Stimulated activated CD4-positive, alpha-beta T cell treated with anti-CD3 and anti-CD28 coated beads, Interleukin-4, amount 100 ng/mL, for 48 hours (primary cell): ENCODE results near the gene EPOP.

ENCODE experiments used
- DNase-seq, 2 donors: peaks; one replicate each; pipeline ENCODE4 v3.0.0-alpha.2; 2020; ENCODE audit warnings: low read depth in 2 of 2

The EPOP gene

DNA sequence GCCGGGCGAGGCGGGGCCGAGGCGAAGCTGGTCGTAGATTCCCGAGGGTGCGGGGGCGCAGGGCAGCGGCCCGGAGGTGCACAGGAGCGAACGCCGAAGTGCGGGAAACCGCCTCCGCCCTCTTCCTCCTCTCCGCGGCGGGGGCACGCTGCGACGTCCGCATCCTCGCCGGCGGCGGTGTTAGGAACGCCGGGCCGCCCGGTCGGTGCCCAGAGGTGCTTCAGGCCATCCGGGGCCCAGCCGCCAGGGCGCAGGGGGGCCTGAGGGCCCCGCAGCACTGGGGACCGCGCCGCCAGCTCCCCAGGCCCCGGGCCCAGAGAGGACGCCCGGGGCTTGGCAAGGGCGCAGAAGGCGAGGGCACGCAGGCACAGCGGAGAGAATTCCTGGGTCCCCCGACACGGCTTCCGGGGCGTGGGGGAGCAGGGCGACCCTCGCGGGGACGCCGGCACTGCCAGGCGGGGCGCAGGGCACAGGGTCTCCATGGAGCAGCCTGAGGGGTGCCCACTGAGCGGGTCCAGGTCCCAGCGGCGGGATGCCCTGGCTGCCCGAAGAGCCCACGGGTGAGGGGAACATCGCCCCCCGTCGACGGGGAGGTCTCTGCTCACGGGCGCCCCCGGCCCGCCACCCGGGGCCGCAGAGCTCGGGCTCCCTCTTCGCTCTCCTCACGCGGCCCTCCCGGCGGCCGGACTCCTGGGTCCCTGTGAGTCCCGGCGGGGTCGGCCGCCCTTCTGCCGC, 576 bp downstream of the EPOP start:
- DNase-seq, result peak; percentile 21 to 30

DNA sequence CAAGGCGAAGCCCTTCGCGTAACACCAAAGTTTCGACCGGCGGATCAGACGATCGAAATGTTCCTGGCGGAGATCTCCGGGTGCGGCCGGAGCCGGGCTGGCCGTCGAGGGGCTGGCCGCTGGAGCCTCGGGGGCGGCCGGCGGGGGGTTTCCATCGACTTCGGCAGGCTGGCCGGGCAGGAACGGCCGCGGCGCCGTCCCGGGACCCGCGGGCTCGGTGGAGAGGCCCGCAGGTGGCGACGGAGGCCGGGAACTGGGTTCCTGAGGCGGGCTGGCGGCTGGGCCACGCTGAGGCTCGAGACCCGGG, 1.1 kb downstream of the EPOP start:
- no peak for DNase-seq

- DNase-seq, result no peak
Measured at GRCh38 chr17:38672788-38673706, 1.7 kb downstream of the EPOP start.

DNA sequence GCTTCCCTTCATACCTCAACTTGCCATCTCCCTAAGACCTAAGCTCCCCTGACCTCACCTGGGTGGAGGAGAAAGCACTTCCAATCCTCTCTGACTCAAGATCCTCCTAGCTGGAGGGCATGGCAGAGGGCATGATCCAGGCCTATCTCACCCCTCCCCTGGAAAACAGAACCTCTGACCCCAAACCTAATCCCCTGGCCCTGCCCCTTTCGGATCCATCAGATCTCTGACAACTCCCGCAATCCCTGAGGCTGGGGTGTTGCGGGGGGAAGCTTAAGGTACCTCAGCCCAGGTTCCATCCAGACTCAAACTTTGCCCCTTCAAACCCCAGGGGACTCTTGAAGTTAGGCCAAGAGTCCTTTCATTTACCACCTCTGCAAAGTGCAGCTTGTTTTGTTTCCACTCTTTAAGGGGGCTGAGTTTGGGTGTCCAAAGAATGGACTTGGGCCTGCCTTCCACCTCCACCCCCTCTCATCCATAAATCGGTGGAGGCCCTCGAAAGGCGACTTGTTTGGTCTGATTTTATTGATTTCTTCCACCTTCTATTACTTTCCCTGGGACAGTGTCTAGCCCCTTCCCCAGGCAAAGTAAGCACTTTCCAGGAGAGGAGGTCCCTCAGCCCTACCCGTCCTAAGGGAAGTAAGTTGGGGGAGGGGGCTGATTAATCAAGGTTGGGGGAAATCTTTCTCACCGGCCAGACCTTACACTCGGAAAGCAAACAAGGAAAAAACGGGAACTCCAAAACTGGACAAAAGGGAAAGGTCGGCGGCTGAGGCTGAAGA, 2.6 kb downstream of the EPOP start:
- no peak for DNase-seq

DNA sequence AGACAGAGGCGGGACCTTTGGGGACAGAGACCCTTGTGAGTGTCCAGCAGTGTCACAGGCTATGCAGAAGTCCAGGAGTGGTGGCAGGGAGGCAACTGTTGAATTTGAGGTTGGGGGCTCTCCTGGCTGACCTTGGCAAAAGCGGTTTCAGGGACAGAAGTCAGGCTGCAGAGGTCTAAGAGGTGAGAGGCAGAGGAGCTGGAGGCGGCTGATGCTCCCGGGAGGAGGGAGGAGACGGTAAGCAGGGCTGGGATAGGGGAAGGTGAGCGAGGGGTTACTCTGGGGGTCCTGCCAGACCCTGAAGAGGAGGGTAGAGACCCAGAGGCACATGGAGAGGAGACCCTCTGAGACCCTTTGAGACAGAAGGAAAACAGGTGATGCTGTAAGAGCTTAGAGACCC, 5.2 kb downstream of the EPOP start:
- no peak for DNase-seq

DNA sequence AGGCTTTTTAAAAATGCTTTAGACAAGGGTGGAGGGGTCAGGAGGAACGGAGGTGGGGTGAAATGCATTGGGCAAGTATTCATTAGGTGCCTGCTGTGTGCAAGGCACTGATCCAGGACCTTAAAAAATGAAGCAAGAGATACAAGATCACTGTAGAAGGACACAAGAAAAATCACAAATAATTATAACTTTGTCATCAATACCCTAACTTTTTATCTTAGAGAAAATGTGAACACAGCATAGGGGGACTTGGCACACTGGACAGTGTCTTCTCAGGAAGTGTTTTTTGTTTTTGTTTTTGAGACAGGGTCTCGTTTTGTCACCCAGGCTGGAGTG, 7.0 kb downstream of the EPOP start:
- DNase-seq, result no peak

GRCh38 chr17:38667099-38667786, 7.5 kb downstream of the EPOP start:
- peak; percentile 39 to 45 for DNase-seq

- DNase-seq, result no peak
Measured at GRCh38 chr17:38663964-38664644, 10.7 kb downstream of the EPOP start.

DNA sequence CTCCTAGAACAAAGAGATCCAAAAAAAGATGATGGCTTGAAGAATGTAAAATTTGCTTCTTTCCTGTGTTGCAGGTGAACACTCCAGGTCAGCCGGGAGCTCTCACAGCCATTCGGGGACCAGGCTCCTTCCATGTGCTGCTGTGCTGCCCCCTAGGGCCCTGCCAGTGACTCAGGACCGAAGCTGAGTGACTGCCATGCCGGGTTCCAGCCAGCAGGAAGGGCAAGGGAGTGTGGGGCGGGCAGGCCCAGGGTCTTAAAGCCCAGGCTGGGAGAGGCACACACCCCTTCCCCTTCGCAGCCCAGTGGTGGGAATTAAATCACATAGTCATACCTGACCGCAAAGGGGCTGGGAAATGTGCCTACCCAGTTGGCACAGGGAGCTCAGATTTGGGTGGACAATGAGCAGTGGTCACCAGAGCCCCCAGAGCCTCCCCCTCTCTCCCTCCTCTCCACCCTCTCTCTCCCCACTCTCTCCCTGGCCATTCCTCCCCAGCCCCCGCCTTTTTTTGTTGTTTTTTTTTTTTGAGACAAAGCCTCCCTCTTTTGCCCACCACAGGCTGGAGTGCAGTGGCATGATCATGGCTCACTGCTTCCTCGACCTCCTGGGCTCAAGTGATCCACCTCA, 11.5 kb downstream of the EPOP start:
- peak; percentile 30 to 32 for DNase-seq

DNA sequence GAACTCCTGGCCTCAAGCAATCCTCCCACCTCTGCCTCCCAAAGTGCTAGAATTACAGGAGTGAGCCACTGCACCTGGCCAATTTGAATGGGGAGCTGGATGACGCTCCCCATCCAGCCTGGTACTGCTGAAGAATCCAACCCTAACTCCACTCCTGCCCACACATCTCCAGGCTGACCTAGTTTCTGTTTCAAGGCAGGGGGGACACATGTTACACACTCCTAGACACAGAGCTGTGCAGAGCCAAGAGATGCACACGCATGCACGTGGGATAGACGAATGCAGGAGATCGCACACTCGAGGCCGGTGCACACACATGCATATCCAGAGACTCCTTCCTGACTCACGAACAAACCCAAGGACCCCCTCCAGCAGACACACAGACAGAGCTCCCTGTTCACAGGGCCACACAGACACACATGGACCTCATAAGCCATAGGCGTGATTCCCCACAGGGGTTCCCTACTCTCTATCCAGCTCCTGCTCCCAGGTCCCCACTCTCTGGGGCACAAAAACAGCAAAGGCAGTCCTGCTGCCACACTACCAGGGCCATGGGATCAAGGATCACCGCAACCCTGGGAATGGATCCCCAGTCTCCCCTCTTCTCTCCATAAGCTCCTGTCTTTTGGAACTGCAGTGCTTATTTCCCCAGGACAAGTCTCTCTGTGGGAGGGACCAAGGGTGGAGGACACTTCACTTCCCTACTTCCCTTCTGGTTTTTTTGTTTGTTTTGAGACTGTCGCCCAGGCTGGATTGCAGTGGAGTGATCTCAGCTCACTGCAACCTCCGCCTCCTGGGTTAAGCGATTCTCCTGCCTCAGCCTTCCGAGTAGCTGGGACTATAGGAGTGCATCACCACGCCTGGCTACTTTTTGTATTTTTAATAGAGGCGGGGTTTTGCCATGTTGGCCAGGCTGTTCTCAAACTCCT, 14.4 kb downstream of the EPOP start:
- no peak for DNase-seq

- no peak for DNase-seq
Measured at GRCh38 chr17:38659415-38659814, 15.3 kb downstream of the EPOP start.

GRCh38 chr17:38658741-38659345, 15.9 kb downstream of the EPOP start:
- no peak for DNase-seq

- no peak for DNase-seq
Measured at GRCh38 chr17:38657824-38658740, 16.7 kb downstream of the EPOP start.

GRCh38 chr17:38656959-38657823, 17.6 kb downstream of the EPOP start:
- no peak for DNase-seq

- DNase-seq, result no peak
Measured at GRCh38 chr17:38654411-38655398, 20.1 kb downstream of the EPOP start.

- no peak for DNase-seq
Measured at GRCh38 chr17:38653679-38654078, 21.1 kb downstream of the EPOP start.
